Measurements from ENCODE around the gene KANK3. TPM values are rescaled to one million over a fixed set of nuclear protein-coding genes. Genes with fewer than 3 reads are reported as not detected.

KANK3 gene
- total RNA-seq, result 31.8 and 76.4 TPM in 2 replicates

GRCh38 chr19:8342684-8343482 is at the start of gene KANK3:
KANK3 (minus strand) TSS chr19:8343262; CDS start chr19:8337828, 5,434 bp downstream.

GRCh38 chr19:8389891-8390616 is 47.0 kb upstream of the KANK3 start, which contains the start of gene RAB11B:
RAB11B (plus strand) TSS chr19:8390360; CDS start chr19:8390417, 57 bp downstream.

GRCh38 chr19:8363803-8364771 is 21.0 kb upstream of the KANK3 start, which contains the start of gene ANGPTL4:
ANGPTL4 (plus strand) TSS chr19:8364155; CDS start chr19:8364322, 167 bp downstream.

GRCh38 chr19:8321067-8321985 is 21.7 kb downstream of the KANK3 start, which contains the start of the genes NDUFA7 and RPS28:
NDUFA7 (minus strand) TSS chr19:8321375; CDS start chr19:8321358, 17 bp downstream.
RPS28 (plus strand) TSS chr19:8321496; CDS start chr19:8321531, 35 bp downstream.

GRCh38 chr19:8307965-8308866 is 34.8 kb downstream of the KANK3 start, which contains the start of gene CD320:
CD320 (minus strand) TSS chr19:8308358; CDS start chr19:8308290, 68 bp downstream.

Small RNA genes lying within 50 kb of the gene (small RNA-seq; reads per million reads assigned to genes)
- gene MIR4999, result 0.66 reads per million, percentile 42 among the genes with 10 or more reads in this experiment

Other genes starting within 250 kb of the KANK3 start
- gene FBN3, start 193.7 kb downstream of the KANK3 start, total RNA-seq, result not detected in 2 replicates
- 6.2 and 8.0 TPM in 2 replicates for gene CERS4, start 133.9 kb downstream of the KANK3 start, total RNA-seq
- 60.1 and 66.3 TPM in 2 replicates for gene CD320, start 34.9 kb downstream of the KANK3 start, total RNA-seq
- 36.6 and 43.3 TPM in 2 replicates for gene NDUFA7, start 21.9 kb downstream of the KANK3 start, total RNA-seq
- gene RPS28, start 21.8 kb downstream of the KANK3 start, total RNA-seq, result 117 and 237 TPM in 2 replicates
- 11.7 and 94.7 TPM in 2 replicates for gene ANGPTL4, start 20.9 kb upstream of the KANK3 start, total RNA-seq
- 29.2 and 38.9 TPM in 2 replicates for gene RAB11B, start 47.1 kb upstream of the KANK3 start, total RNA-seq
- gene MARCHF2, start 70.0 kb upstream of the KANK3 start, total RNA-seq, result 163 and 207 TPM in 2 replicates
- 45.4 and 68.0 TPM in 2 replicates for gene HNRNPM, start 101.7 kb upstream of the KANK3 start, total RNA-seq
- not detected in 2 replicates for gene PRAM1, start 159.4 kb upstream of the KANK3 start, total RNA-seq
- 3.9 and 4.9 TPM in 2 replicates for gene ZNF414, start 170.9 kb upstream of the KANK3 start, total RNA-seq
- gene MYO1F, start 234.2 kb upstream of the KANK3 start, total RNA-seq, result under 0.01 and 0.10 TPM in 2 replicates

All from vein endothelial cell (primary cell).